Lower leg skin (tissue), 3 donors: ENCODE data around the gene TRAM2.

Source experiments
- POLR2A ChIP-seq, 2 donors: fragments of 450-650 bp; IDR thresholded peaks; one replicate each; pipeline ENCODE4 v1.6.1; 2016 to 2017; ENCODE audit warnings: antibody characterized with exemption in 2 of 2, mild to moderate bottlenecking in 1 of 2, moderate library complexity in 1 of 2
- TF ChIP-seq, protein P1 (sequence below), 3 donors: fragments of 450-650 bp; IDR thresholded peaks; one replicate each; pipeline ENCODE4 v1.5.1; 2016; ENCODE audit warnings: antibody characterized with exemption in 3 of 3, mild to moderate bottlenecking in 3 of 3, moderate library complexity in 2 of 3

- TF ChIP-seq, protein P1, sequence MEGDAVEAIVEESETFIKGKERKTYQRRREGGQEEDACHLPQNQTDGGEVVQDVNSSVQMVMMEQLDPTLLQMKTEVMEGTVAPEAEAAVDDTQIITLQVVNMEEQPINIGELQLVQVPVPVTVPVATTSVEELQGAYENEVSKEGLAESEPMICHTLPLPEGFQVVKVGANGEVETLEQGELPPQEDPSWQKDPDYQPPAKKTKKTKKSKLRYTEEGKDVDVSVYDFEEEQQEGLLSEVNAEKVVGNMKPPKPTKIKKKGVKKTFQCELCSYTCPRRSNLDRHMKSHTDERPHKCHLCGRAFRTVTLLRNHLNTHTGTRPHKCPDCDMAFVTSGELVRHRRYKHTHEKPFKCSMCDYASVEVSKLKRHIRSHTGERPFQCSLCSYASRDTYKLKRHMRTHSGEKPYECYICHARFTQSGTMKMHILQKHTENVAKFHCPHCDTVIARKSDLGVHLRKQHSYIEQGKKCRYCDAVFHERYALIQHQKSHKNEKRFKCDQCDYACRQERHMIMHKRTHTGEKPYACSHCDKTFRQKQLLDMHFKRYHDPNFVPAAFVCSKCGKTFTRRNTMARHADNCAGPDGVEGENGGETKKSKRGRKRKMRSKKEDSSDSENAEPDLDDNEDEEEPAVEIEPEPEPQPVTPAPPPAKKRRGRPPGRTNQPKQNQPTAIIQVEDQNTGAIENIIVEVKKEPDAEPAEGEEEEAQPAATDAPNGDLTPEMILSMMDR (IDR thresholded peaks at IDR 0.05) = no peak
- TF ChIP-seq POLR2A (IDR thresholded peaks at IDR 0.05) = no peak
Observed at GRCh38 chr6:52550014-52550575, 26.8 kb downstream of the TRAM2 start.
